Measurements from ENCODE around the gene FGFR2.
A peak's percentile ranks its signal among the peaks of the same experiment; 100 is the strongest.

The FGFR2 gene

DNA sequence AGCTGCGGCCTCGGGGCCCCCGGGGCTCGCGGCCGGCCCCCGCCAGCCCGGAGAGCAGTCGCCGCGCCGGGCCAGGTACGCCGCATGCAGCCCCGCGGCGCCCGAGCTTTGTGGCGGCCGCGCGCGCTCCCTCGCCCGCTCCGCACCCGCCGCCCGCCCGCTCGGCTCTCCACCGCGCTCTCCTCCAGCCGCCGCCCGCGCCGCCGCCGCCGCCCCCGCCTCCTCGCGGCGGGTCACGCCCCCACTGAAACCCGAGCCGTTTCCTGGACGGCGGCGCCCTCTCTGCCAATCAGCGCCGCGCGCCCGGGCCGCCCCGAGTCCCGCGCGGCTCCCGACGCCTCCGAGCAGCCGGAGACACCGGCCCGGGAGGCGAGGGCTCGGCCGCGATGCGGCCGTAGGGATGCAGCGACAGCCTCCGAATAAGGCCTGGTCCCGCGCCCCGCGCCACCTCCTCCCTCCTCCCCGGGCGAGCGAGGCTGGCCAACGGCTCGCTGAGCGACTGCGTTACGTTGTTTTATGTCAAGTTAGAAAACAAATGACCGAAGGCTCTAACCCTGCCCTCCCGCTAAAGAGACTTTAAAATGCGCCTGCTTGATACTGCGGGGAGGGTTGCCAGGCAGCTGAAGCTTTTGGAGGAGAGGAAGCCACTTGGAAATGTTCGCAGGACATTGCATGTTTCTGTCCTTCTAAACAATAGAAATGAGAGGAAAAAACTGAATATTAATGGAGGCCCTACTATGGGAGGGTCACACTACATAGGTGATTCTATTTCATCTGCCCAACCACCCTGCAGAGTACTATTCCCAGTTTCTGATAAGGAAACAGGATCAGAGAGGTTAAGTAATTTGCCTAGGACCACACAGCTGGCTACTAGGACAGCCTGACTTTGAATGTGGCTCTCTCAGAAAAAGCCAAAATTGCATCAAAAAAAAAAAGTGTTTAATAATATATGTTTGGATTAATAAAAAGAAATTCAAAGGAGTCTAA lies at the start of gene FGFR2:
FGFR2 (minus strand) TSS at position 182 of the 987 bp plus-strand sequence. CDS start 4,627 bp downstream, outside the sequence.
- Mint-ChIP-seq H3K9me3 (ENCODE audit: low read depth) (no peaks in the 10 kb centered on the region), H3K27me3 (peaks cover 37% of the 10 kb centered on the region), H3K27ac (no peak within 1 kb of the TSS), H3K4me3 (peak within 1 kb of the TSS; percentile 27), H3K36me3 (no peaks in the 10 kb centered on the region), H3K4me1 (ENCODE audit: low read depth) (peaks cover 4% of the 10 kb centered on the region)

DNA sequence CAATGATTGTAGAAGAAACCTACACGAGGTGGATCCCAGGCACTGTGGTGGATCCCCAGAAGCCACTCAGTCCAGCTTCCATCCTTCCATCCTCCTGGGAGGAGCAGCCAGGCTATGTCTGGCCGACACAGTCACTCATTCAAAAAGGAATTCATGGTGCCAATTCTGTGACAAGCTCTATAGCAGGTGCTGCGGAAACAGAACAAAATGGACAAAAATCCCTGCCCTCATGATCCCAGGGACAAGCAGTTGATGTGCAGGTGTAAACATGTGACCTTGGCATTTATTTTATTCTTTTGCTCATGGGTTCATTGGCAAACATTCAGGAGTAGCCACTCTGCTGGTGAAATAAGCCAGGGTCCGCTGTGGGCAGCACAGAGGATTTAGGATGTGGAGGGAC lies 49.2 kb upstream of the FGFR2 start:
- Mint-ChIP-seq H3K9me3 (ENCODE audit: low read depth) (no peaks in the 10 kb centered on the region), H3K4me1 (ENCODE audit: low read depth) (no peaks in the 10 kb centered on the region), H3K27ac (no peak overlapping the region), H3K4me3 (no peak overlapping the region), H3K27me3 (peaks cover 6% of the 10 kb centered on the region), H3K36me3 (no peaks in the 10 kb centered on the region)

GRCh38 chr10:121645696-121646095 lies 47.5 kb upstream of the FGFR2 start:
- no peak overlapping the region for H3K4me3 Mint-ChIP-seq
- H3K27me3 Mint-ChIP-seq, result peaks cover 6% of the 10 kb centered on the region
- no peaks in the 10 kb centered on the region for H3K4me1 Mint-ChIP-seq (ENCODE audit: low read depth)
- no peaks in the 10 kb centered on the region for H3K36me3 Mint-ChIP-seq
- H3K9me3 Mint-ChIP-seq (ENCODE audit: low read depth), result peaks cover 7% of the 10 kb centered on the region
- no peak overlapping the region for H3K27ac Mint-ChIP-seq

GRCh38 chr10:121644501-121644900 lies 46.3 kb upstream of the FGFR2 start:
- Mint-ChIP-seq H3K9me3 (ENCODE audit: low read depth) (peaks cover 7% of the 10 kb centered on the region), H3K4me3 (no peak overlapping the region), H3K4me1 (ENCODE audit: low read depth) (no peaks in the 10 kb centered on the region)

DNA sequence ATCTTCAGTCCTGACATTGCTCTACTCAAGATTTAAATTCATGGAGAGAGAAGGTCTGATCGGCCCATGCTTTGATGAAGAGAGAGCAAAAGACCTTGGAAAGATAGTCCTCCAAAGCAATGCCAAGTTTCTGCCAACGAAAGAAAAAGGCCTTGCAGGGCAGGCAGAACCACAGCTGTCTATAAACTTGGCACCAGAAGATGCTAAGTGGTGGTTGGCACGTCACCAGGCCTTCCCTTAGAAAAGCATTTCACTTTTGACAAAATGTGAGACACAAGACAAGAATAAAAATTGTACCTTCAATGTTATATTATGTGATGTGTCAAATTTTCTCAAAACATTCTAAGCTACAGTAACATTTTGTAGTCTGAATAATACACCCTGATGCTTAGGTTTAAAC lies 42.0 kb upstream of the FGFR2 start:
- Mint-ChIP-seq H3K36me3 (no peaks in the 10 kb centered on the region), H3K27me3 (peaks cover 3% of the 10 kb centered on the region), H3K27ac (no peak overlapping the region), H3K9me3 (ENCODE audit: low read depth) (peaks cover 17% of the 10 kb centered on the region), H3K4me1 (ENCODE audit: low read depth) (no peaks in the 10 kb centered on the region), H3K4me3 (no peak overlapping the region)

More at GRCh38 chr10:121644501-121644900, 46.3 kb upstream of the FGFR2 start:
- Mint-ChIP-seq H3K27ac (no peak overlapping the region), H3K36me3 (no peaks in the 10 kb centered on the region), H3K27me3 (peaks cover 6% of the 10 kb centered on the region)

- Mint-ChIP-seq H3K9me3 (ENCODE audit: low read depth) (peaks cover 17% of the 10 kb centered on the region), H3K27ac (no peak overlapping the region), H3K27me3 (peaks cover 3% of the 10 kb centered on the region), H3K4me1 (ENCODE audit: low read depth) (no peaks in the 10 kb centered on the region), H3K36me3 (no peaks in the 10 kb centered on the region), H3K4me3 (no peak overlapping the region)
Measured at GRCh38 chr10:121639416-121639815, 41.2 kb upstream of the FGFR2 start.

DNA sequence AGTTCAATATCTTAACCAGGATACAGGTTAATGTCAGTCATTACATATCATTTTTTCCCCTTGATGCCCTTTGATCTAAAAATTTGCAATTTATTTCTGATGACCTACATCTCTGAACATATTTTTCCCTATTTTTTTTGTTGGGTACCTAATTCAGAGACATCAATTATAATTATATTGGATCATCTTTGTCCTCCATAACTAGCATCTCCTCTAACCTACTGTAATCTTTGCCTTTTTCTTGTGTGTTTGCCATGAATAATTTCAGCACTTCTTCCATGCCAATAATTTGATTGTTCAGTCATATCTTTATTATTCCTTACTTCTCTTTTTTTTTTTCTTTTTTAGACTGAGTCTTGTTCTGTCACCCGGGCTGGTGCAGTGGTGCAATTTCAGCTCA lies 39.2 kb upstream of the FGFR2 start:
- Mint-ChIP-seq H3K27ac (no peak overlapping the region), H3K4me3 (no peak overlapping the region), H3K9me3 (ENCODE audit: low read depth) (peaks cover 17% of the 10 kb centered on the region), H3K36me3 (no peaks in the 10 kb centered on the region), H3K27me3 (no peaks in the 10 kb centered on the region), H3K4me1 (ENCODE audit: low read depth) (no peaks in the 10 kb centered on the region)

GRCh38 chr10:121633056-121633455 lies 34.8 kb upstream of the FGFR2 start:
- Mint-ChIP-seq H3K27ac (no peak overlapping the region), H3K9me3 (ENCODE audit: low read depth) (peaks cover 8% of the 10 kb centered on the region), H3K4me3 (no peak overlapping the region), H3K4me1 (ENCODE audit: low read depth) (no peaks in the 10 kb centered on the region), H3K27me3 (peaks cover 6% of the 10 kb centered on the region), H3K36me3 (no peaks in the 10 kb centered on the region)

DNA sequence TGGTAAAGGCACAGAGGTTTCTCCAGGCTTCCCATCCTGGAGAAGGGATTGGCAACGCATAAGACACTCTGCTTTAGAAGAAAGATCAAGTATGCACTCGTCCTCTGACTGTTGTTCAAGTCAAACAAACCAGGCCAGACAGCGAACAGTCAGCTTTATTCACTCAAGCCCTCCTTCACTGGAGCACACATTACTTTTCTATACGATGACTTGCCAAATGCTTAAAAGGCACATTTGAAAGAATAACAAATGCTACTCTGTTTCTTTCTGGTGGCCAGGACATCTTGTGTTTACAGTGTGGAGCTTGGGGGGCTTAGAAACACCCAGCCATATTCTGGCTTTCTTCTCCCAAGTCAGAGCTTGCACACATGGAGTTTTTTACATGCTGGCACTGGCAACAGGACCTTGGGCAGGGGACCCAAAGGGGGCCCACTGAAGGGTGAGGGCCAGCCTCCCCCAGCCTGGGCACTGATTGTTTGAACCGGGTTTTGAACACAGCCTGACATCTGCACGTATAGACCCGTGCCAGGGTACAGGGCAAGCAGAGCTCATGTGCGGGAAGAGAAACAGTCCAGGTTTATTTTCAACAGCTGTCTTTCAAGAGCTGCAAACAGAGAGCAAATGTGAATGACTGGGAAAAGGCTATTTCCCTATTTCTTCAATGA lies 33.3 kb upstream of the FGFR2 start:
- H3K27me3 Mint-ChIP-seq, result peaks cover 6% of the 10 kb centered on the region
- no peak overlapping the region for H3K4me3 Mint-ChIP-seq
- H3K9me3 Mint-ChIP-seq (ENCODE audit: low read depth), result no peaks in the 10 kb centered on the region
- H3K27ac Mint-ChIP-seq, result no peak overlapping the region
- H3K4me1 Mint-ChIP-seq (ENCODE audit: low read depth), result no peaks in the 10 kb centered on the region
- no peaks in the 10 kb centered on the region for H3K36me3 Mint-ChIP-seq

DNA sequence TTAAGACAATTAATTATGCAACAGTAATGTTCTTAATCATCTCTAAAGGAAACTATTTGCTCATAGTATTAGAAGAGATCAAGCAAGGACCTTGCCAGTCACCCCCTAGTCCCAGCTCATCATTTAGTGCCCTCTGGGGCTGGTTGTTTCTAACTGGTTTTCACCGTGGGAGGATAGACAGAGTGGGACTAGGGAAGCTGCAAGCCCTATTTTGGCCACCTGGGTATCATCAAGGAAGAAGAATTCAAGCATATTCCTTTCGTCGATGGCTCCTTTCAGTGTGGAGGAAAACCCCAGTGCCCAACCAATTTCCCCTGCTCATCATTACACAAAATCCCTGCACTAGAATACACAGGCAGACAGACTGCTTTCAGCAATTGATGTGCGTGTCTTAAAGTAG lies 30.6 kb upstream of the FGFR2 start:
- no peak overlapping the region for H3K4me3 Mint-ChIP-seq
- H3K9me3 Mint-ChIP-seq (ENCODE audit: low read depth), result no peaks in the 10 kb centered on the region
- H3K27ac Mint-ChIP-seq, result no peak overlapping the region
- peaks cover 6% of the 10 kb centered on the region for H3K27me3 Mint-ChIP-seq
- H3K36me3 Mint-ChIP-seq, result no peaks in the 10 kb centered on the region
- H3K4me1 Mint-ChIP-seq (ENCODE audit: low read depth), result no peaks in the 10 kb centered on the region

DNA sequence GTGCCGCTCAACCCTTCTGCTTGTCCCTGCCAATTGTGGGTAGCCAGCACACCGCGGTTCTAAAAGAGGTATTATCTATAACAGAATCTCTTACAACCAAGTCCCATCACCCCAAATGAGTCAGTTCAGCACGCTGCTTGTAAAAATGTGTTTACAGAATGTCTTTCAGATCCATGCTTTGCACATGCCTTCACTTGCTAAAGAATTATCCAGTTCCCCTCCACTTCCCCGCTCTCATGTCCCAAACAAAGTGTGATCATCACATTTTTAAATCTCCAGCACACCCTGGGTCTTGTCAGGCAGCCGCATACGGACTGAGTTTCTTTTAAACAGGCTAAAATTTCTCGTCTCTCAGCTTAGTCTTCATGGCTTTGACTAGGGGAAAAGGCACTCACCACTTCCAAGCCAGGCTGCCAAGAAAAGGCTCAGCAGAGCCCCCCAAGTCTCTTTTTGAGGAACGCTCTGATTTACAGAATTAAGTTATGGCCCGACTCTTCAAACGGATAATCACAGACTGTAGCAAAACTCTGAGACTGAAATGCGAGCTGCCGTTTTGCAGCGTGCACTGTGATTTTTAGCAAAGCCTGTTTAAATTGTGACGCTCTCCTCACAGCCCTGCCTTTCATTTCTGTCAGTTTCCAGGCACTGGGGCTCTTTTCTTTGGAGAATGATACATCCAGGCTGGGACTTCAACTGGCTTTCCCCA lies 29.8 kb upstream of the FGFR2 start:
- H3K27ac Mint-ChIP-seq, result no peak overlapping the region
- peaks cover 6% of the 10 kb centered on the region for H3K27me3 Mint-ChIP-seq
- H3K4me3 Mint-ChIP-seq, result no peak overlapping the region
- no peaks in the 10 kb centered on the region for H3K36me3 Mint-ChIP-seq
- H3K4me1 Mint-ChIP-seq (ENCODE audit: low read depth), result no peaks in the 10 kb centered on the region
- H3K9me3 Mint-ChIP-seq (ENCODE audit: low read depth), result no peaks in the 10 kb centered on the region

GRCh38 chr10:121624836-121625486 lies 26.7 kb upstream of the FGFR2 start:
- Mint-ChIP-seq H3K4me3 (no peak overlapping the region), H3K27me3 (no peaks in the 10 kb centered on the region), H3K27ac (no peak overlapping the region), H3K4me1 (ENCODE audit: low read depth) (no peaks in the 10 kb centered on the region), H3K36me3 (no peaks in the 10 kb centered on the region), H3K9me3 (ENCODE audit: low read depth) (no peaks in the 10 kb centered on the region)

- Mint-ChIP-seq H3K36me3 (no peaks in the 10 kb centered on the region), H3K4me1 (ENCODE audit: low read depth) (no peaks in the 10 kb centered on the region)
Measured at GRCh38 chr10:121618906-121619305, 20.7 kb upstream of the FGFR2 start.

DNA sequence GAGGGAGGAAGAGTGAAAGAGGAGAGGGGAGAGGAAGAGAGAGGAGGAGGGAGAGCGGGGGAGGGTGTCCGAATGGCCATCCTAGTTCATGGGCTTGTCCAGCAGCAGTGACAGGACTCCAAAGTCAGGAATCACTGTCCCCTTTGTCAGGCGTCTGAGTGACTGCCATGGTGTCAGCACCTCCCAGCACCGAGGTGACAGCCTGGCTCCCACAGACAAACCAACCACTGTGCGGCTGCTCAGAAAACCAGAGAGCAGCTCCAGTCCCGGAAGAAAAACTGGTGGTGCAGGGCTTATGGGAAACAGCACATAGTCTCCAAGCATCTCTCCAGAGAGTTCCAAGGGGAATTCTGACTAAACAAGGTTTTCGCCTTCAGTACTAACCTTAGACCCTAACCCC lies 18.9 kb upstream of the FGFR2 start:
- Mint-ChIP-seq H3K9me3 (ENCODE audit: low read depth) (no peaks in the 10 kb centered on the region), H3K4me1 (ENCODE audit: low read depth) (no peaks in the 10 kb centered on the region), H3K36me3 (no peaks in the 10 kb centered on the region), H3K27ac (no peak overlapping the region), H3K27me3 (peaks cover 8% of the 10 kb centered on the region), H3K4me3 (no peak overlapping the region)

More at GRCh38 chr10:121618906-121619305, 20.7 kb upstream of the FGFR2 start:
- Mint-ChIP-seq H3K9me3 (ENCODE audit: low read depth) (no peaks in the 10 kb centered on the region), H3K4me3 (no peak overlapping the region), H3K27ac (no peak overlapping the region), H3K27me3 (peaks cover 8% of the 10 kb centered on the region)

All from activated naive CD8-positive, alpha-beta T cell (primary cell).